H9 (cell line): ENCODE data around the gene R3HDM2. TPM values are rescaled to one million over a fixed set of nuclear protein-coding genes. Genes with fewer than 3 reads are reported as not detected.

Experiments used
- DNase-seq: peaks from one replicate; pipeline ENCODE4 v3.0.0-alpha.2; 2017
- H2AFZ ChIP-seq: one replicate; pipeline ENCODE4 v1.6.1; 2013; ENCODE audit warnings: mild to moderate bottlenecking, low read length, control low read depth, moderate library complexity
- H2AK5ac ChIP-seq: 2 replicates; pipeline ENCODE4 v1.6.1; 2013; ENCODE audit warnings: low read length, control low read depth, mixed read lengths; ENCODE audit not compliant: insufficient read length
- H2BK120ac ChIP-seq: one replicate; pipeline ENCODE4 v1.6.1; 2013; ENCODE audit warnings: low read depth, mild to moderate bottlenecking, low read length, control low read depth, inconsistent platforms; ENCODE audit not compliant: poor library complexity, severe bottlenecking
- H2BK12ac ChIP-seq: 2 replicates; pipeline ENCODE4 v1.6.1; 2013; ENCODE audit warnings: low read length, control low read depth, mixed read lengths, low read depth; ENCODE audit not compliant: insufficient read length
- H2BK15ac ChIP-seq: 2 replicates; pipeline ENCODE4 v1.6.1; 2013; ENCODE audit warnings: low read depth, low read length, control low read depth
- H2BK20ac ChIP-seq: one replicate; pipeline ENCODE4 v1.6.1; 2013; ENCODE audit warnings: low read depth, mild to moderate bottlenecking, low read length, control low read depth, inconsistent platforms; ENCODE audit not compliant: poor library complexity, severe bottlenecking
- H2BK5ac ChIP-seq: 2 replicates; pipeline ENCODE4 v1.6.1; 2013; ENCODE audit warnings: low read length, control low read depth, mixed read lengths; ENCODE audit not compliant: insufficient read length
- H3K14ac ChIP-seq: 2 replicates; pipeline ENCODE4 v1.6.1; 2013; ENCODE audit warnings: low read length, control low read depth; ENCODE audit not compliant: insufficient read depth
- H3K18ac ChIP-seq: 2 replicates; pipeline ENCODE4 v1.6.1; 2013; ENCODE audit warnings: low read depth, mild to moderate bottlenecking, mixed read lengths, low read length, control low read depth; ENCODE audit not compliant: insufficient read length
- H3K23ac ChIP-seq: 2 replicates; pipeline ENCODE4 v1.6.1; 2013; ENCODE audit warnings: low read length, control low read depth, mixed read lengths, low read depth; ENCODE audit not compliant: insufficient read length
- H3K23me2 ChIP-seq: 2 replicates; pipeline ENCODE4 v1.6.1; 2013; ENCODE audit warnings: low read depth, mild to moderate bottlenecking, mixed read lengths, low read length, control low read depth; ENCODE audit not compliant: insufficient read length, poor library complexity, severe bottlenecking
- H3K27ac ChIP-seq: 2 replicates; pipeline ENCODE4 v1.5.1; 2013; ENCODE audit warnings: low read length, control low read depth, mixed read lengths, low read depth; ENCODE audit not compliant: insufficient read length
- H3K27me3 ChIP-seq: 2 replicates; pipeline ENCODE4 v1.6.1; 2013; ENCODE audit warnings: low read length, control low read depth, inconsistent platforms; ENCODE audit not compliant: insufficient read depth
- H3K4ac ChIP-seq: 2 replicates; pipeline ENCODE4 v1.6.1; 2013; ENCODE audit warnings: low read depth, mild to moderate bottlenecking, control low read depth, inconsistent platforms, low read length, moderate library complexity
- H3K4me1 ChIP-seq: 2 replicates; pipeline ENCODE4 v1.6.1; 2013; ENCODE audit warnings: low read length, control low read depth, inconsistent platforms; ENCODE audit not compliant: insufficient read depth
- H3K4me2 ChIP-seq: 2 replicates; pipeline ENCODE4 v1.6.1; 2013; ENCODE audit warnings: low read length, control low read depth, mixed read lengths; ENCODE audit not compliant: insufficient read length, insufficient read depth
- H3K56ac ChIP-seq: 2 replicates; pipeline ENCODE4 v1.6.1; 2013; ENCODE audit warnings: low read depth, mild to moderate bottlenecking, mixed read lengths, low read length, control low read depth; ENCODE audit not compliant: insufficient read length
- H3K79me1 ChIP-seq: 2 replicates; pipeline ENCODE4 v1.6.1; 2013; ENCODE audit warnings: low read depth, mild to moderate bottlenecking, moderate library complexity, low read length, control low read depth, inconsistent platforms; ENCODE audit not compliant: insufficient read depth, poor library complexity, severe bottlenecking
- H3K79me2 ChIP-seq: 2 replicates; pipeline ENCODE4 v1.6.1; 2013; ENCODE audit warnings: low read length, control low read depth, inconsistent platforms; ENCODE audit not compliant: insufficient read depth
- H3K9ac ChIP-seq: 2 replicates; pipeline ENCODE4 v1.6.1; 2013; ENCODE audit warnings: low read length, control low read depth, mixed read lengths; ENCODE audit not compliant: insufficient read length; ENCODE audit errors: extremely low read depth
- H3K9me3 ChIP-seq: one replicate; pipeline ENCODE4 v1.6.1; 2013; ENCODE audit warnings: low read depth, low read length, inconsistent platforms; ENCODE audit not compliant: control insufficient read depth
- H3T11ph ChIP-seq: one replicate; pipeline ENCODE4 v1.6.1; 2013; ENCODE audit warnings: mild to moderate bottlenecking, low read length, control low read depth, inconsistent platforms
- H4K20me1 ChIP-seq: one replicate; pipeline ENCODE4 v1.6.1; 2013; ENCODE audit not compliant: control insufficient read depth, insufficient read length, insufficient read depth
- H4K5ac ChIP-seq: 2 replicates; pipeline ENCODE4 v1.6.1; 2013; ENCODE audit warnings: low read depth, mild to moderate bottlenecking, mixed read lengths, low read length, control low read depth; ENCODE audit not compliant: insufficient read length
- H4K8ac ChIP-seq: replicated peaks from 2 replicates; pipeline ENCODE4 v1.6.1; 2013; ENCODE audit warnings: low read length, control low read depth, mixed read lengths, low read depth; ENCODE audit not compliant: insufficient read length
- H4K91ac ChIP-seq: 2 replicates; pipeline ENCODE4 v1.6.1; 2013; ENCODE audit warnings: low read depth, mild to moderate bottlenecking, moderate library complexity, mixed read lengths, low read length, control low read depth; ENCODE audit not compliant: insufficient read length
- H3K27ac Mint-ChIP-seq, 3 experiments: 2 replicates in 2 of 3; 3 replicates in 1 of 3; pipeline ENCODE4 v1.8.0; 2020 to 2021; ENCODE audit warnings: mixed read lengths in 3 of 3, mild to moderate bottlenecking in 1 of 3, moderate library complexity in 1 of 3
- H3K27me3 Mint-ChIP-seq: 2 replicates; pipeline ENCODE4 v1.8.0; 2021; ENCODE audit warnings: low read depth, mild to moderate bottlenecking, moderate library complexity, mixed read lengths
- H3K36me3 Mint-ChIP-seq, 3 experiments: 2 replicates in 2 of 3; 3 replicates in 1 of 3; pipeline ENCODE4 v1.8.0; 2020 to 2021; ENCODE audit warnings: low read depth in 3 of 3, mixed read lengths in 3 of 3; ENCODE audit not compliant: insufficient read depth in 1 of 3
- H3K4me1 Mint-ChIP-seq, 2 experiments: 2 replicates each; pipeline ENCODE4 v1.8.0; 2020; ENCODE audit warnings: mixed read lengths in 2 of 2
- H3K4me3 Mint-ChIP-seq, 2 experiments: 2 replicates in 1 of 2; 3 replicates in 1 of 2; pipeline ENCODE4 v1.8.0; 2020 to 2021; ENCODE audit warnings: mild to moderate bottlenecking in 2 of 2, mixed read lengths in 2 of 2, moderate library complexity in 1 of 2
- H3K9me3 Mint-ChIP-seq, 2 experiments: 2 replicates in 1 of 2; 3 replicates in 1 of 2; pipeline ENCODE4 v1.8.0; 2020; ENCODE audit warnings: mild to moderate bottlenecking in 2 of 2, mixed read lengths in 2 of 2, moderate library complexity in 1 of 2
- WGBS: extraction: QIAGEN DNeasy Blood & Tissue Kit; methylation state at CpG from one replicate; pipeline ENCODE4 v1.1.7; 2013; ENCODE audit warnings: missing lambda C conversion rate, low lambda C conversion rate, mixed read lengths; ENCODE audit not compliant: insufficient read length; ENCODE audit errors: extremely low coverage; 5-methylcytosine and 5-hydroxymethylcytosine counted together
- total RNA-seq: library from RNA; stranded (reverse); gene quantifications from 2 replicates; pipeline ENCODE4 v1.2.1, GENCODE V29; 2021
- TF ChIP-seq, protein P1 (sequence below): fragments of 200-600 bp; sonication (generic); conservative IDR thresholded peaks from 3 replicates; pipeline ENCODE4 v1.8.0; 2021; ENCODE audit warnings: antibody characterized with exemption, mild to moderate bottlenecking

Gene R3HDM2
- total RNA-seq, 1 experiment from 2014 or later: 43.9 TPM

DNA sequence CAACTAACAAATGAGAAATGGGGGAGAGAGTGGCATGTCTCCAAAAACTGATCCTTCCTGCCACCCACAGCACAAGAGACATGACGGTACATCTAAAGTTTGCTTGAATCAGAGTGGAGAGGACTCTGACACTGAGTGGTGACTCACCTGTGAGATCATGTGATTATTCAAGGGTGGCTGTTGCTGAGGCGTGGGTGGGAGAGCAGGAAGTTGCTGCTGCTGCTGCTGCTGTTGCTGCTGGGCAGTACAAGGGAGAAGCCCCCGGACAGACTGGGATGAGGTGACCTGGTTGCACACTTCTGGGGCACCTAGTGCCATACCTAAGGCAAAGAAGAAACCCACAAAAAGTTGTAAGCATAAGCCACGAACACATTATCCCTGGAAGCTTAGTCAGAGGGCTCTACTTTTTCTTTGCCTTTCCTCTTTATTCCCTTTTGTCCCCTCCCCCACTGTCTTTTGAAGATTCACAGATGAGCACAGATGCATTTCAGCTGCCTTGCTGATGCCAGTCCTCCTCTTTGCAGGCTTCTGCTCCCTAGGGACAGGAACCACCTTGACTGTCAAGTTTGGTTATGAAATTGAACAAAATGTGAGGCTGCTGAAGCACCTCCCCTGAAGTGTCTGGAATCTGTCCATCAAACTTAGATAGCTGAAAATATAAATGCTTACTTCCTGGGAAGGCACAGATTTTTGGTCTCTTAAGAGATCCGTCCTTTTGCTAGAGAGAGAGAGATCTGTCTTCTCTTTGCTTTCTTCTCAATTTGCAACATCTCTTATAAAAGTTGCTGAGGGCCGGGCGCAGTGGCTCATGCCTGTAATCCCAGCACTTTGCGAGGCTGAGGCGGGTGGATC, 150.4 kb downstream of the R3HDM2 start:
- H3K4me1 ChIP-seq: no peaks in the 10 kb centered on the region; the same call in 1 of the 2 replicates
- no peaks in the 10 kb centered on the region for H3K79me1 ChIP-seq
- no peak overlapping the region for H3T11ph ChIP-seq
- H3K27me3 ChIP-seq: no peaks in the 10 kb centered on the region
- no peak overlapping the region for H4K8ac ChIP-seq
- no peaks in the 10 kb centered on the region for H4K20me1 ChIP-seq
- no peak overlapping the region for H3K18ac ChIP-seq
- no peak overlapping the region for H3K9ac ChIP-seq
- no peak overlapping the region for H2BK5ac ChIP-seq
- H2BK15ac ChIP-seq: no peak overlapping the region
- H2BK12ac ChIP-seq: no peak overlapping the region
- H3K79me2 ChIP-seq: no peaks in the 10 kb centered on the region
- H2BK120ac ChIP-seq: no peak overlapping the region
- peak; percentile 70 for DNase-seq
- H3K27ac ChIP-seq: no peak overlapping the region
- H4K91ac ChIP-seq: no peak overlapping the region
- peaks cover 17 to 71% (median 60%) of the 10 kb centered on the region in 3 experiments; a peak in 6 of 7 replicates for H3K36me3 Mint-ChIP-seq
- no peak overlapping the region for H2BK20ac ChIP-seq
- H3K56ac ChIP-seq: no peak overlapping the region
- H3K27ac Mint-ChIP-seq: peak overlapping the region in 2 of 3 experiments; percentile 21 to 94; a peak in 3 of 7 replicates
- H3K4me2 ChIP-seq: peak overlapping the region; percentile 50
- H3K4me1 Mint-ChIP-seq: peaks cover 10 to 13% of the 10 kb centered on the region in 2 experiments
- peaks cover 0 to 3% of the 10 kb centered on the region in 2 experiments; a peak in 1 of 5 replicates for H3K9me3 Mint-ChIP-seq
- no peak overlapping the region for H3K4me3 Mint-ChIP-seq
- no peak overlapping the region for H2AFZ ChIP-seq
- peak overlapping the region; percentile 28 for H4K5ac ChIP-seq
- H3K4ac ChIP-seq: no peak overlapping the region
- no peak overlapping the region for H3K23ac ChIP-seq
- no peak overlapping the region for H2AK5ac ChIP-seq
- H3K27me3 Mint-ChIP-seq: no peaks in the 10 kb centered on the region
- no CpG with 5 or more reads among the region's 9 CpGs for WGBS
- no peaks in the 10 kb centered on the region for H3K23me2 ChIP-seq
- no peaks in the 10 kb centered on the region for H3K9me3 ChIP-seq
- no peak overlapping the region for H3K14ac ChIP-seq
- TF ChIP-seq, protein P1, sequence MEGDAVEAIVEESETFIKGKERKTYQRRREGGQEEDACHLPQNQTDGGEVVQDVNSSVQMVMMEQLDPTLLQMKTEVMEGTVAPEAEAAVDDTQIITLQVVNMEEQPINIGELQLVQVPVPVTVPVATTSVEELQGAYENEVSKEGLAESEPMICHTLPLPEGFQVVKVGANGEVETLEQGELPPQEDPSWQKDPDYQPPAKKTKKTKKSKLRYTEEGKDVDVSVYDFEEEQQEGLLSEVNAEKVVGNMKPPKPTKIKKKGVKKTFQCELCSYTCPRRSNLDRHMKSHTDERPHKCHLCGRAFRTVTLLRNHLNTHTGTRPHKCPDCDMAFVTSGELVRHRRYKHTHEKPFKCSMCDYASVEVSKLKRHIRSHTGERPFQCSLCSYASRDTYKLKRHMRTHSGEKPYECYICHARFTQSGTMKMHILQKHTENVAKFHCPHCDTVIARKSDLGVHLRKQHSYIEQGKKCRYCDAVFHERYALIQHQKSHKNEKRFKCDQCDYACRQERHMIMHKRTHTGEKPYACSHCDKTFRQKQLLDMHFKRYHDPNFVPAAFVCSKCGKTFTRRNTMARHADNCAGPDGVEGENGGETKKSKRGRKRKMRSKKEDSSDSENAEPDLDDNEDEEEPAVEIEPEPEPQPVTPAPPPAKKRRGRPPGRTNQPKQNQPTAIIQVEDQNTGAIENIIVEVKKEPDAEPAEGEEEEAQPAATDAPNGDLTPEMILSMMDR: no peak
